ENCODE results near the gene FOCAD.
A peak's percentile ranks its signal among the peaks of the same experiment; 100 is the strongest.

Gene FOCAD

DNA sequence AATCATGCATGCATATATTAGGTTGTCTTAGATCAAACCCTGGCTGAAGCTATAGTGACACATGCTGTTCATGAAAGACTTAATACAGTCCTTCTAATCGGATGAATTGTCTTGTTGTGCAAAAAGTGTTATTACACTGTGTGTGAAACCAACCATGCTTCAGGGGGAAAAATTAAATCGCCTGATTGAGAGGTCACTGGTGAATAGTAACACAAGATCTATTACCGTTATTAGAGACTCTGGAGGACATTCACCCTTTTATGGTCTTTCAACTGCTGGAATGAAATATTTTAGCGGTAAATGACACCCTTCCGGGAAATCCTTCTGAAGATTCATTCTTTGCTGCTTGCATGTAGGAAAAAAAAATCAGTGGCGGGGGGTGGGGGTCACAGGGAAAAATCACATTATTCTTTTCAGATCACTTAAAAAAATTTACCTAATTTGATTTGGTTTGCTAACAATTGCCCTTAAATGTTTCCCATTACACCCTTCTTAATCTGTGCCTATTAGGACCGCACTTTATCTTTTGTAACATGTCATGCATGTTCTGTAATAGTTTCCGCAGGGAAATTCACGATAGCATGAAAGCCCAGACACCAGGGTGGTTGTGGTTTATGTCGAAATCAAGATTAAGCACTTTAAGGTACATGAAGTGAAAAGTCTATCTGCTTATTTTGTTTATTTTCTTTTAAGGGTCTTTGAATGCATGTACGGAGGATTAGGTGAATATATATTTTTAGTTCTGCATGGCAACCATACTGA is 120.6 kb downstream of the FOCAD start:
- no peak for DNase-seq

DNA sequence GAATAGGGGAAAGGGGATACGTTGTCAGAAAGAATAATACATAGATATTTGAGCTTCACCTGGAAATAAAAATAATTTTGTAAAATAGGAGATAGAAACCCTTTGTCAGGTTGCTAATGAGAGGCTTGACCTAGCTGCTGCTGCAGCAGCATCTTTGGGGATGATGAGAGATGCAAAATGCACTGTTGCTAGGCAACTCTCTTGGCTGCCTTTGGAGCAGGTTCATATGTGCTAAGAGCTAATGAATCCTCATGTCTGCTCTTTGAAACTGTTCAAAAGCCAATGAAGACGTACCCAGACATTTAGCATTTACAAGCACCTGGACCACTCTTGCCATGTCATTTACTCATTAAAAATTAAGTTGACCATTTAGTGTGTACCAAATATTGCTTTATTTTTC is 121.7 kb downstream of the FOCAD start:
- no peak for DNase-seq

DNA sequence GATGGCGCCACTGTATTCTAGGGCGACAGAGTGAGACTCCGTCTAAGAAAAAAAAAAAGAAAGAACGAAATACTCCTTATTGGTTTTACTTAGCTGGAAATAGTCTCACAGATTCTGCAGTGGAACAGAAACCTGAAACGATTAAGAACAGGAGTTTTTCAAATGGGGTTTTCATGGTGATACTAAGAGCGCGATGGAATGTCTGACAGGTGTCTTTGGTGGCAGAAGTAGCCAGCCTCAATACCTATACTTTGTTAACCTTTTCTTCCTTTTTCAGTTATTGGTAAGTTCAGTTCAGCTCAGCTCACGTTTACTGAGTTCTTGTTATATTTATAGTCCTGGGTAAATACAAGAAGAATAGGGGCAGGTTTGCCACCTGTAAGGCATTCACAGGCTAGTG is 123.9 kb downstream of the FOCAD start:
- DNase-seq: no peak

DNA sequence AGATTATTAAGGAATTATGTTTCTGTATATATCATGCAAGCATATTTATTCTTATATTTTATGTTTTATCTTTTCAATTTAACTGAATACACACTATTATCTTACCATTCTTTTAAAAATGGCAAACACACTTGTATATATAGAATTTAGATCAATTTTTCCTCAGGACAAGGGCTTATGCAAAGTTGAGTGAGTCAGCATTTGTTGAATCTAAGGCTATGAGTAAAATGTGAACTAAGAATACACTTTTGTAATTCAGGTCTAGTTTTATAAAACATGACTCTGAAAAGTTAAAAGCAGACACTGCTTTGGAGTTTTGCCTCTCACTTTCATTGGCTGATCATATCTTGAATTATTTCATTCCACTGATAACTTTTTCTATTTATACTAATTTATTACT is 127.8 kb downstream of the FOCAD start:
- DNase-seq: peak; percentile 12

DNA sequence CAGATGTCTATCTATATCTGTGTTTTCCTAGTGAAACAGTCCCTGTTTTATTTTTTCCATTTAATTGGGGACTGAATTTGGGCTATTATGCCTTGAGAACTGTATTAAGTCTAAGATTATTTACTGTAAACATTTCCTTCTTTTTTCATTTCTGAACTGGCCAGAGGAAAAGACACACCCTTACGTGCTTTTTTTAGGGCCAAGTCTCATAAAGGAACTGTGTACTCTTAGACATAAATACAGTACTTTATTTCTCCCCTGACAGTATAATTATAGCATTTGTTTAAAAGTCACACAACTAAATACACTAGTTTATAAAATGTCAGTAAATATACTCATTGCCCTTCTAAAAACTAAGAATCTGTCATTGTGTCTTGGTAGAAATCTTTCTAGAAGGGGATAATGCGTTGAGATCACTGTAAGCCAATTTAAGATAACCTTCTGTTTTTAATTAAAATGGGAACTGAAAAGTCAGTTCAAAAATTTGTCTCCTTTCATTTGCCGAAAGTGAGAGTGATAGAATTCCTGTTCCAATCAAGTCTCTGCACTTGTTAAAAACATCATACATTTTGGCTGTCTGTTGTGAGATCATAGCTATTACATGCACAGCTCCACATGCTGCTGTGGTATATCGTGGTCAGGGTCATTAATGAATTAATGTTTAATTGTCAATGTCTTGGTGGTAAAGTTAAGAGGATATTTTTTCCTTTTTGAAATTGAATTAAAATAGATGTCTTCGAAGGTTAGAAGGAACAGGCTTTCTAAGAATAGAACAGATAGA is 132.1 kb downstream of the FOCAD start:
- DNase-seq: no peak

DNA sequence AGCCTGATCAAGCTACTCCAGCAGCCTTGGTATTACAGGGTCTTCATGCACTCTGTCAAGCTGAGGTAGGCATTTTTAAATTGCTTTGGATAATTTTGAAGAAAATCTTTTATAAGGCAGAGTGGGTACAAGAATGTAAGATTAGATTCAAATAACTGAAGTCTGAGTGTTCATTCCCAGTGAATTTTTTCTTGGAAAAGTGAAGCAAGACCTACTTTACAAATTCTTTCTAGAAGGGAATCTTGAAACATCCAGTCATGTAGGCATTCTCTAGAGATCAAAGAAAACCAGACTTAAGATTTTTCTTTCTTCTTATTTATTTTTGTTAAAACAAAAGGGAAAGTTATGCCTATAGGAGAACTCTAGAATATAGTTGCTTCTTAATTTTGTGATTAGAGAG is 139.0 kb downstream of the FOCAD start:
- peak; percentile 38 for DNase-seq

DNA sequence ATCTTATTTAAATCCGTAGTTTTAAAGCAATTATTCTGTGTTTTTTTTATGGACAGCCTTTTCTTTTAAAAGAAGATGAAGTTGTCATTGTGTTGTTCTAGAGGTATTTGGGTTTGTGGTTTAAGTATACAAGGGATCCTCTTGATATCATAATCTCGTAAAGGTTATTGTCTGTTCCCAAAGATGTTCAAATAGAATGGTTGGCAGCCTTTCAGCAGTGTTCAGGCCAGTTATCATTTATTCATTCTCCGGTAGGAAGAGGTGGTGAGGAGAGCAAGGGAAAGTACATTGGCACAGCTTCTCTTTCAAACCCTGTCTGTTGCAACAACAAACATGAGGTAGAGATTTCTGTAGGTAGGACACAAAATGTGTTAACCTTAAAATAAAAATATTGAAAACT is 147.0 kb downstream of the FOCAD start:
- DNase-seq: no peak

DNA sequence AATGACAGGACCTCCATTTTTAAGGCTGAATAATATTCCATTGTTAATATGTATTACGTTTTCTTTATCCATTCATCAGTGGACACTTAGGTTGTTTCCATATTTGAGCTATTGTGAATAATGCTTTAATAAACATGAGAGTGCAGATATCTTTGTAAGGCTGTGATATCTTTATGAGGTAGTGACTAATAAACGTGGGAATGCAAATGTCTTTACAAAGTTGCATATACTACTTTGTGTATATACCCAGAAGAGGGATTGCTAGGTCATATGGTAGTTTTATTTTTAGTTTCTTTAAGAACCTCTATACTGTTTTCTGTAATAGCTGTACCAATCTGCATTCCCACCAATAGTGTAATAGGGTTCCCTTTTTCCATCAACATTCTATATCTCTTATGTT is 148.7 kb downstream of the FOCAD start:
- no peak for DNase-seq

DNA sequence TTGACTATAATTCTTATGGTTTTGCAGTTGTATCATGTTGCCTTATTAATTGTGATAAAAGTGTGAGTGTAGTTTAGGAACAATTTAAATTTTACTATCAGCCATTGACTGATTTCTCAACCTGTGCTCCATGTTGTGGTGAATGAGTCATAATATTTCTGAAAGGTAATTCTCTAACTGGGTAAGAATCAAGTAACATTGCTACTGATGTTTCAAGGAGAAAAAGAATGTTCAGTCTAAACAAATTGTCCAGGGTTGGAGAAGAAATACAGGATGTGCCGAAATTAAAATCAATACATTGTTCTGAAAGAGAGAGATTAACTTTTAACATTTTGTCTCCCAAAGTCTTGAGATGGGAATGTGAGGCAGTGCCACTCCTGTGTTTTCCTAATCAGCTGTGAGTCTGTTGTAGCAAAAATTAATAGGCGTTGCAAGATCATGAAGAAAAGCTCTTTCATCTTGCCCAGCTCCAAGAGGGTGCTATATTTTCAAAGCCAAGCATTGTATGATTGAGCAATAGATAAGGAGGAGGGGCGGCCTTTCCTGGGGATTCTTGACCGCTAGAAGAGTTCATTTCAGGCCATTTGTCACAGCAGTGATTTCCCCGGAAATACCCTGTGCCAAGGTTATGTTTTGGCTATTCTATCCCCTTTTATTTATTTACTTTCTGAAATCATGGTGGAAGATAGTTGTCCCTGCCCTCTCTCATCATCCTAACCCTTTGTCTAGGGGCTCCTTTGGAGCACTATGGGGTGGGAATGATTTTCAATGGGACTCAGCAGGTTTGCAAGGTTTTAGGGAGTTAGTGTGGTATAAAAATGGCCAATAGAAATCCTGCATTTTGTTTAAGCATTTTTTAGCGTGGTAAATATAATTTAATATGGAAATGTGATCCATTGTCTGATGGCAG is 151.6 kb downstream of the FOCAD start:
- no peak for DNase-seq

DNA sequence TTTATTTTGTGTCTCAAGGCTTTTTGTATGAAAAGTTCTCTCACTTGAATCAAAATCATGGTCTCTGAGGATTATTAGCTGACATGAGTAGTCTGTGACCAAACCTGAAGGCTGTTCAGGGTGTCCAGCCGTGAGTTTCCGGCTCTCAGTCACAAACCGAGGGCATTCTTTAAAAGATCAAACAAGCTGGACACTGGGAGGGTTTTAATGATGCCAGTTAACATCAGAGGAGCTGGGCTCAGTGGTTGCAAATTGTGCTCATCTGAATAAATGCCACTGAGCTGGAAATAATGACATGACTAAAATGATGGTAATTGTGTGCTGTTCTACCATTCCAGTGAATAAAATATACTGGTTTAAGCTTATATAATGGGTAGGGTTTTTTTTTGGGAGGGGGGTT is 153.1 kb downstream of the FOCAD start:
- no peak for DNase-seq

DNA sequence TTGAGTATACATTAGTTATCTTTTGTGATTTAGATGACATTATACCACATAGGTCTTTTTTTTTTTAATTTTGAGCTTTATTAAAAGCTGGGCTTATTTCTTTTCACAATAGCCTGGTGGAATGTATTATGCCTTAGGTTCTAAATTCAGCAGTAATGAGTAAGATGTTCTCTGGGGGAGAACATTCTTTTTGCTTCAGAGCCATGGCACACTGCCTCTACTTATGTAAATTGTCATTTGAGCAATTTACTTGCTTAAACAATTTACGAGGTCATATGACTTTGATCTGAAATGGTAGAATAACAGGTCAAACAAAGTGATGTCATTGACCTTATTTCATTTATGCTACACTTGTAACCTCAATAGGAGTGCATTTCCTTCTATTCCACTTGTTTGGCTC is 154.2 kb downstream of the FOCAD start:
- peak; percentile 30 for DNase-seq

DNA sequence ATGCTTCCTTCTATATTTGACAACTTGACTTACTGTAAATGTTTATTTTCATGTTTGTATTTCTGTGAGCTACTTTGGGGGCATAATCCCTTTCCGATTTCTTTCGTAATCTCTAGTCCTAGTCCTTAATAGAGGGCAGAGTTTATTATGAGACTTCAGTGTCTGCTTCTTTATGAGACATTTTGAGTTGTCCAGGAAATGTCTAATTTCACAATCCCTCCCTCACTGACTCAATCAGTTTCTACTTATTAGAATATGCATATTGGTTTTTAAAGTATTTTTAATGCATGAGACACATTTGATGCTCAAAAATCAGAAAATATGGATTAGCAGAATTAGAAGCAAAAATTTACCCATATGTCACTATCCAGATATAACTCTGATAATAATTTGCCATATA is 160.9 kb downstream of the FOCAD start:
- DNase-seq: no peak

DNA sequence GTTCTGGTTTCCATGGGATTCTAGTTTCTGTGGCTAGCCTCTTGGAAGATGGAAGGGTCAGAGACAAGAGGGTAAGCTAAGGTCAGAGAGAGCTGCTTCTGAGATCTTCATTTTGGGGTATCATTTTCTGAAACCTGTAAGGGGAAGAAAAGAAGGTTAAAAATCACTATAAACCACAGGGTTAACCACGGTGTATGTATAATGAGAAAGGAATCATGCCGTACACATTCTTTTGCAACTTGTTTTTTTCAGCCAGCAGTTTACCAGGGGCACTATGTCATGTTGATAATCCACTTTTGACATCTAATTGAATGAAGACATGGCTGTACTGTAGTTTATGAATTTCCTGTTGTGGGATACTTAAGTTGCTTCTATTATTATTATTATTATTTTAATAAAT is 164.4 kb downstream of the FOCAD start:
- peak; percentile 49 for DNase-seq

DNA sequence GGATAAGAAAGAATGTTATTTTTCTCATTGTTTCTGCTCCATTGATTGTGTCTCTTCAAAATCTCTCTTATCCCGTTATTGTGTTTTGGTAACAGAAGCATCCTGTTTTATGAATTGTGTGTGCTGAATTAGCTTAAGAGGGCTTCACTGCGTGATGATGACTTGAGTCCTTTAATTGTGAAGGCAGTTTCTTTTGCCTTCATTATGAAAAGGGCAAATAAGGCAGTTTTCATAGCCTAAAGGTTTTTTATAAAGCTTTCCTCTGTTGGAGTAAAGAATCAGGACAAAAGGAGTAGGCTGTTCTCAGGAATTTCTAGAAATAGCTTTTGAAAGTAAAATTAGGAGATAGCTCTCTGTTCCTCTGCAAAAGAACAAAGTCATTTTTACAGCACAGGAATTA is 169.8 kb downstream of the FOCAD start:
- DNase-seq: no peak

DNA sequence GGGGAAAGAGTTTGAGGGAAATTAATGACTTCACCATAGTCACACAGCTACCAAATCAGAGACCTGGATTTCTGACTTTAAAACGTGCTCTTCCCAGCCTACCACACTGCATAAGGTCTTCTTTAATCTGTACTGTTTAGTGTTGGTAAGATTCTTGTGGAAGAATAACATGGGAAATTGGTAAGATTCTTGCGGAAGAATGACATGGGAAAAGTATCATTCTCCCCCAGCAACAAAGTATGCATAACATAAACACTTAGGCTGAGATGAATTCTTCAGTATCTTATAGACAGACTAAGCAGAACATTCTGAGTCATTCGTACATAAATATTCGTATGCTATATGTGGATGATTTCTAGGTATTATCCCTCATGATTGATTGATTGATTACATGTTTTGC is 170.4 kb downstream of the FOCAD start:
- peak; percentile 93 for DNase-seq

DNA sequence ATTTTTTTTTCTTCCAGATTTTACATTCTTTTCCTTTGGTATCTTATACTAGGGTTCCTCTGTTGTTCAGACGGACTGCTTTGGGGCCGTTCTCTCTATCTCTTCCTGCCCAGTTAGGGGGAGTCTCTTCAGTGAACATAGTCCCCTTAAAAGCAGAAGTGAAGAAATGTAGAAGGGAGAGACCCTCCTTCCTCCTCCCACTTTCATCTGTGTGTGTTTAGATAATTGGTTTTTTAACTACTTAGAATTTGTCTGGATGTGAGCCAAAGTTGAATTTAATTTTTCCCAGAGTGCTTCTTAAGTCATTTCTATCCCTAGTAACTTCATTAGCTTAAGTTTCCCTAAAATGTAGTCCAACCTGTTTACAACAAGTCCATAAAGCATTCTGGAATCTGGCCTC is 179.9 kb downstream of the FOCAD start:
- DNase-seq: no peak

DNA sequence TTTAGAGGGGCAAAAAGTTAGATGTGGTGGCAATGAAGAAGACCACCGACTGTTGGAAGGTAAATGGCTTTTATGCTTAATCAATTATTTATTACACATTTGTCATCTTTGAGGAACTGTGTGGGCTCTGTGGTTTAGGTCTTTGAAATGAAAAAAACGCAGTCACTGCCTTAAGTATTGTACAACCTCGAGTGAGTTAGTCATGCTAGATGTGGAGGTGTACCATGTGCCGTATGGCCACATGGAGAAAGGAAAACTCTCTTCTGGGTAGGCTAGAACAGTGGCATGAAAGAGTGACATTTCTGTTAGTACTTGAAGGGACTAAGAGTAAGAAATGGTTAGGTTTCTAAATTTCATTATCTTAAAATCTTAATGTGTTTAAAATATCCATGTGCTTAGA is 181.3 kb downstream of the FOCAD start:
- DNase-seq: no peak

DNA sequence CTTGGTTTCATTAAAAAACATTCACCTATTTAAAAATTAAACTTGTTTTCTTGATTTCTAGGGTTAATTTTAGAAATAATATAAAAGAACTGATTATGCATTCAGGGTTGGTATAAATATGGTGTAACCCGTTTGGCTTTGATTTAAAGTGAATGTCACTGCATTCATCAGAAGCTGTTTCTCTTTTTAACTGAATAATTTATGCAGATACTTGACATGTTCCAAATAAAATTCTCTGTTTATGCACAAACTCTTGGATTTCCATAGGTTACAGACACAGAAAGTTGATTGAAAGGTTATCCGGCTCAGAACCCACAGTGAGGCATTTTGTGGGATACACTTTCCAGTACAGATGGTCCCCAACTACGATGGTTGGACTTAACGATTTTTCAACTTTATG is 186.1 kb downstream of the FOCAD start:
- no peak for DNase-seq

DNA sequence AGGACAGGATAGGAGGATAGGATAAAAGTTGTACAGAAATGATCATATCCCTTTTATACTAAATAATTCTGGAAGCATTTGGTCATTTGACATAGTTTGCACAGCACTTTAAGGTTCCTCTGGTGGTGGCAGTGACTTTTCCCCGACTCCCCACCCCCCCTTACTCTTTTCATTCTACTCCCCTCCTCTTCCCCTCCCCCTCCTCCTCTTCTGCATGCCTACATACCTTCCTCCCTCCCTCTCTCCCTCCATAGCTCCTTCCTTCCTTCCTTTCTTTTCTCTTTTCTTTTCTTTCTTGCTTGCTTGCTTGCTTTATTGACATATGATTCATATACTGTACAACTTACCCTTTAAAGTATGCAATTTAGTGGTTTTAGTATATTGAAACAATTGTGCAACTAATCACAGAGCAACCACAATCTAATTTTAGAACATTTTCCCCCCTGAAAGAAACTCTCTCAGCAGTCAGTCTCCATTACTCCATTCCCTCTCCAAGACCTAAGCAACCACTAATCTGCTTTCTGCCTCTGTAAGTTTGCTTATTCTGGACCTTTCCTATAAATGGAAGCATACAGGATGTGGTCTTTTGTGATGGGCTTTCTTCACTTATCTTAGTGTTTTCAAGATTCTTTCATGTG is 188.4 kb downstream of the FOCAD start:
- peak; percentile 94 for DNase-seq

DNA sequence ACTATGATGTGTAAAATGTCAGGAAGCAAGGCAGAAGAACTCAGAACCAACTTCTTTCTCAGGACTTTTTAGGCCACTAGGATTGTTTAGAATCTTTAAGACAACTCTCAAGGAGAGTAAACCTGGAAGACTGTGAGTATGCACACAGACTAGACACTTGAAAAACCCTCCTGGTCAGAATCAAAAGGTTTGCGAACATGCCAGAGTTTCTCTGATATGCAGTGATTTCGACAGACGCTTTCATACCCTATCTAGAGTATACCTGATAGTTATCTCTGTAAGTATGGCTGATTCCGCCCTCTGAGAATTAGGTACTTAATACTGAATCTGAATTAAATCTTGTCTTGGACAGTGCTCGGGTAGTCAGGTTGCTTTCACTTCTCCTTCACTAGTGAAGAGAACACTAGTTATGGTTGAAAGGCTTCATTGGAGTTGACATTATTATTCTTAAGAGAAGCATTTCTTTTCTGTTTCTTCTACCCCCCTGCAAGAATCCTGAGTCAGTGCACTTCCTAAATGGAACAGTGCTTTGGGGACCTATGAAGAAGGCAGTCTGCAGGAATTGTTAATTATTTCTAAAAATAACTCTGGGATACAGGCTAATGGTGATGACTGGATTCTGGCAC is 189.3 kb downstream of the FOCAD start:
- peak; percentile 92 for DNase-seq

DNA sequence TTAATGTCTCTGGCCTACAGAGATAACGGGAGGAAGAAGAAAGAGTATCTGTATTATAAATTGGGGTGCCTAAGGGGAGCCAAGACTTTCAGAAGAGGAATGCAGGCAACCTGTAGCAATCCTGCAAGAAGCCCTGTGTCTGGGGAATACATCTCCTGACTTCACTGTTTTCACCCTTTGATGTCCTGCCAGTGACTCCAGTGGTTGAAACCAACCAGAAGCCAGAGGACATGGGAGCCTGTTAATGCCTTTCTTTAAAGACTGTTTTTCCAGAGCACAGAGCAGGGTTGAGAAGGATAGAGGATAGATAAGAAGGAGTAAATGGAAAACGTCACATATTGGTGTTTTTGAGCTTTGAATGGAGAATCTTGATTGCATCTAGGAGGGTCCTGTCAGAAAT is 196.2 kb downstream of the FOCAD start:
- no peak for DNase-seq

DNA sequence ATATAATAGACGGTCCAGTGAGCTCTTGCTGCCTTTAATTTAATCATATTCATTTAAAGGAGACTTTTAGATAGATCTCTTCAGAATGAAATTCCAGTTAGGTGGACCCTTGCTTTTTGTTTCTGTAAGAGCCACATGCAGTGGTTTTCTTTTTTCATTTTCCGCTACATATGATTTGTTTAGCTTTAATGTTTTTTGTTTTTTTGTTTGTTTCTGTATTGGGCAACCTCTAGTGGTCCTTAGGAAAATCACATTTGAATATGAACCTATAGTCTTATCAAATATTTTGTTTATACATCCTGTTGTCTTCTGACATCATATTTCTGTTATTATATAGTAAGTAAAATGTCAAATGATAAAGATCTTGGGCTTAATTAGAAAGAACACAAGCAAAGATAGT is 196.6 kb downstream of the FOCAD start:
- no peak for DNase-seq

Data from fibroblast of skin of back (primary cell).